SK-N-SH treated with all-trans-retinoic acid at 6 μM for 48 hours (cell line): ENCODE data around the gene UROS.

Source experiments
- ARNTL ChIP-seq: fragments of 450-650 bp; formaldehyde crosslinking; IDR thresholded peaks from 2 replicates; pipeline ENCODE4 v1.5.0; 2020; ENCODE audit warnings: low read depth, mild to moderate bottlenecking, moderate library complexity, borderline replicate concordance
- BACH2 ChIP-seq: fragments of 250-450 bp; sonication (Bioruptor Pico); IDR thresholded peaks from 2 replicates; pipeline ENCODE4 v1.9.0; 2021; ENCODE audit warnings: mild to moderate bottlenecking, borderline replicate concordance
- CSDC2 ChIP-seq: fragments of 250-450 bp; sonication (Bioruptor Pico); IDR thresholded peaks from 2 replicates; pipeline ENCODE4 v1.5.0; 2020; ENCODE audit warnings: mild to moderate bottlenecking, moderate library complexity
- OSR1 ChIP-seq: fragments of 250-450 bp; sonication (Bioruptor Pico); IDR thresholded peaks from 2 replicates; pipeline ENCODE4 v1.8.0; 2022; ENCODE audit warnings: moderate library complexity, mild to moderate bottlenecking, inconsistent platforms
- PATZ1 ChIP-seq: fragments of 250-450 bp; sonication (Bioruptor Pico); IDR thresholded peaks from 2 replicates; pipeline ENCODE4 v1.8.0; 2020; ENCODE audit warnings: mild to moderate bottlenecking, moderate library complexity, borderline replicate concordance
- POU6F1 ChIP-seq: fragments of 250-450 bp; sonication (Bioruptor Pico); IDR thresholded peaks from 2 replicates; pipeline ENCODE4 v1.8.0; 2021; ENCODE audit warnings: low read depth, mild to moderate bottlenecking, moderate library complexity, borderline replicate concordance
- PPARA ChIP-seq: fragments of 250-450 bp; sonication (Bioruptor Pico); IDR thresholded peaks from 2 replicates; pipeline ENCODE4 v1.5.0; 2020; ENCODE audit warnings: mild to moderate bottlenecking, borderline replicate concordance
- RARB ChIP-seq: fragments of 250-450 bp; sonication (Bioruptor Pico); IDR thresholded peaks from 2 replicates; pipeline ENCODE4 v1.8.0; 2021; ENCODE audit warnings: mild to moderate bottlenecking, moderate library complexity
- SNAI2 ChIP-seq: fragments of 250-450 bp; sonication (Bioruptor Pico); IDR thresholded peaks from 2 replicates; pipeline ENCODE4 v1.5.0; 2020; ENCODE audit warnings: mild to moderate bottlenecking, moderate library complexity
- TCF4 ChIP-seq: fragments of 250-450 bp; sonication (Bioruptor Pico); IDR thresholded peaks from 2 replicates; pipeline ENCODE4 v1.8.0; 2021; ENCODE audit warnings: mild to moderate bottlenecking, moderate library complexity, borderline replicate concordance
- ZFP3 ChIP-seq: fragments of 250-450 bp; sonication (Bioruptor Pico); IDR thresholded peaks from 2 replicates; pipeline ENCODE4 v1.5.0; 2020; ENCODE audit warnings: mild to moderate bottlenecking, moderate library complexity
- ZFP30 ChIP-seq: fragments of 450-650 bp; formaldehyde crosslinking; IDR thresholded peaks from 2 replicates; pipeline ENCODE4 v1.5.0; 2022; ENCODE audit warnings: mild to moderate bottlenecking, moderate library complexity
- ZNF70 ChIP-seq: fragments of 450-650 bp; formaldehyde crosslinking; IDR thresholded peaks from 2 replicates; pipeline ENCODE4 v1.5.0; 2020; ENCODE audit warnings: mild to moderate bottlenecking, moderate library complexity
- TF ChIP-seq, protein P1 (sequence below): fragments of 250-450 bp; sonication (Bioruptor Pico); IDR thresholded peaks from 2 replicates; pipeline ENCODE4 v1.5.1; 2020; ENCODE audit warnings: low read depth, mild to moderate bottlenecking, moderate library complexity

GRCh38 chr10:125744909-125745308 is 78.1 kb downstream of the UROS start:
- TF ChIP-seq ZFP30 (no peak), ZNF70 (CRISPR knock-in tag) (no peak), ZFP3 (CRISPR knock-in tag) (no peak), SNAI2 (no peak), BACH2 (CRISPR knock-in tag) (no peak), TCF4 (no peak), ARNTL (CRISPR knock-in tag) (no peak), CSDC2 (no peak), POU6F1 (no peak), PATZ1 (CRISPR knock-in tag) (no peak), OSR1 (CRISPR knock-in tag) (no peak), RARB (CRISPR knock-in tag) (no peak), PPARA (CRISPR knock-in tag) (no peak)
- TF ChIP-seq, protein P1, sequence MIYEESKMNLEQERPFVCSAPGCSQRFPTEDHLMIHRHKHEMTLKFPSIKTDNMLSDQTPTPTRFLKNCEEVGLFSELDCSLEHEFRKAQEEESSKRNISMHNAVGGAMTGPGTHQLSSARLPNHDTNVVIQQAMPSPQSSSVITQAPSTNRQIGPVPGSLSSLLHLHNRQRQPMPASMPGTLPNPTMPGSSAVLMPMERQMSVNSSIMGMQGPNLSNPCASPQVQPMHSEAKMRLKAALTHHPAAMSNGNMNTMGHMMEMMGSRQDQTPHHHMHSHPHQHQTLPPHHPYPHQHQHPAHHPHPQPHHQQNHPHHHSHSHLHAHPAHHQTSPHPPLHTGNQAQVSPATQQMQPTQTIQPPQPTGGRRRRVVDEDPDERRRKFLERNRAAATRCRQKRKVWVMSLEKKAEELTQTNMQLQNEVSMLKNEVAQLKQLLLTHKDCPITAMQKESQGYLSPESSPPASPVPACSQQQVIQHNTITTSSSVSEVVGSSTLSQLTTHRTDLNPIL (CRISPR knock-in tag) = no peak
